Stomach (tissue), 9 donors: Measurements from ENCODE around the gene ITPR1. TPM values are rescaled to one million over a fixed set of nuclear protein-coding genes. Genes with fewer than 3 reads are reported as not detected.

Source experiments
- DNase-seq, 2 donors: peaks; one replicate each; pipeline versions ENCODE4 v3.0.0 to v3.0.0-alpha.2; 2013 to 2019
- H3K27ac ChIP-seq, 5 donors: fragments of 200-600 bp in 4 of 5; sonication (generic) in 4 of 5; one replicate each; pipeline ENCODE4 v1.5.1; 2013 to 2019; ENCODE audit warnings: mild to moderate bottlenecking in 1 of 5, moderate library complexity in 1 of 5
- H3K27me3 ChIP-seq, 3 donors: fragments of 200-600 bp; sonication (generic); one replicate each; pipeline ENCODE4 v1.5.1; 2017 to 2019; ENCODE audit warnings: mixed run types in 1 of 3
- H3K36me3 ChIP-seq, 4 donors: fragments of 200-600 bp; sonication (generic); 1 replicate in 3 of 4; 2 replicates in 1 of 4; pipeline ENCODE4 v1.5.1; 2016 to 2019
- H3K4me1 ChIP-seq, 4 donors: fragments of 200-600 bp; sonication (generic); one replicate each; pipeline ENCODE4 v1.5.1; 2016 to 2019
- H3K4me3 ChIP-seq, 4 donors: fragments of 200-600 bp; sonication (generic) in 3 of 4; one replicate each; pipeline ENCODE4 v1.5.1; 2016 to 2019; ENCODE audit warnings: mild to moderate bottlenecking in 1 of 4
- H3K9me3 ChIP-seq, 4 donors: fragments of 200-600 bp; sonication (generic); one replicate each; pipeline ENCODE4 v1.5.1; 2016 to 2019
- EP300 ChIP-seq: sonication (generic); formaldehyde crosslinking; IDR thresholded peaks from one replicate; pipeline ENCODE4 v1.6.1; 2017; ENCODE audit warnings: antibody characterized with exemption
- POLR2A ChIP-seq, 4 donors: fragments of 450-650 bp; IDR thresholded peaks; one replicate each; pipeline ENCODE4 v1.6.1; 2016; ENCODE audit warnings: antibody characterized with exemption in 4 of 4, control low read depth in 2 of 4, mild to moderate bottlenecking in 1 of 4, moderate library complexity in 1 of 4
- POLR2AphosphoS5 ChIP-seq, 3 donors: sonication (generic); formaldehyde crosslinking; IDR thresholded peaks; one replicate each; pipeline ENCODE4 v1.6.1; 2016; ENCODE audit warnings: antibody characterized with exemption in 3 of 3
- WGBS, 5 donors: extraction: QIAGEN DNeasy Blood & Tissue Kit in 3 of 5; methylation state at CpG; one replicate each; pipeline versions ENCODE4 v1.1.5 to v1.1.7; 2013 to 2018; 5-methylcytosine and 5-hydroxymethylcytosine counted together
- intact Hi-C: fragments of 100-400 bp; cut with DNase I; formaldehyde crosslinking; loops from one replicate; pipeline ENCODE4 v1.15.1; 2023; ENCODE audit warnings: low total_unique reads
- polyA plus RNA-seq, 3 donors: library from polyadenylated mRNA; stranded (reverse); fragments of 200-250 nt; gene quantifications; one replicate each; pipeline ENCODE4 v1.2.3, GENCODE V29; 2013
- total RNA-seq, 5 donors: library from RNA; depleted of rRNA; stranded (reverse); fragments of >200 nt; gene quantifications; one replicate each; pipeline versions ENCODE4 v1.1.0 to v1.2.3, GENCODE V29; 2014 to 2016
- TF ChIP-seq, protein P1 (sequence below), 7 experiments: fragments of 450-650 bp in 4 of 7; fragments of 200-600 bp in 3 of 7; sonication (generic) in 3 of 7; IDR thresholded peaks; one replicate each; pipeline ENCODE4 v1.5.1; 2016 to 2019; ENCODE audit warnings: antibody characterized with exemption in 7 of 7, control low read depth in 2 of 7, mild to moderate bottlenecking in 1 of 7
- donor health status: healthy with polysubstance abuse.
- donor health status: Bipolar disorder and iron deficiency.
- donor health status: healthy.

The ITPR1 gene
- total and polyA plus RNA-seq, 8 donors = 6.6 to 192 (median 32.9) TPM

DNA sequence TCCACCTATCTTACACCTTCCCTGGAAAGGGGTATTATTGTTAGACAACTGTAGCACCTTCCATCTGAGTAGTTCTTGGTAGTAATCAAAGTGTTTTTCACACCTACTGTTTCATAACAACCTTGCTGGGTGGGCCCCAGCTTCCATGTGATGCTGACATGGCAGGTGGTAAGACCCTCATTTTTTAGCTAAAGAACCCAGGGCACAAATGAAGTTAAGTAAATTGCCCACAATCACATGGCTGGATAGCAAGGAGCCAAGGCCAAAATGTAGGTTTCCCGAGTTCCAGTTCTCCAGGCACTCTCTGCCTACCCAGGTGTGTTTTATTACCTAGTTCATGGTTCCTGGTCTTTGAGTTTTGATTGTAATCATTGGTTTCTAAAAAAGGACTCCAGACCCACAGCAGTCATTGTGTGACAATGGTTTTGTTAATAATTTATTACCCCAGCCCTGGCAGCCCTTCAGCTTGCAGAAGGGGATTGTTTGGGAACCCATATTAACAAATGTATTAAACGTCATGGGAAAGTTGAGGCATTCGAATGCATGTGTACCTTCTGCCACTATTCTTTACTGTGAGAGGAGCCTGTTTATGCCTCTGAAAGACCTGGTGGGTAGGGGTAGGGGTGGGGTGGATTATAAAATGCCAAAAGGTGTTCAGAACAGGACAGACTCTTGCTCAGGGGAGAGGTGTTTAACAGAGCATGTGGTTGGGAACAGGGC lies 263.9 kb downstream of the ITPR1 start:
- intact Hi-C loops = no loop called here
- no peaks in the 10 kb centered on the region for H3K9me3 ChIP-seq
- TF ChIP-seq, protein P1, sequence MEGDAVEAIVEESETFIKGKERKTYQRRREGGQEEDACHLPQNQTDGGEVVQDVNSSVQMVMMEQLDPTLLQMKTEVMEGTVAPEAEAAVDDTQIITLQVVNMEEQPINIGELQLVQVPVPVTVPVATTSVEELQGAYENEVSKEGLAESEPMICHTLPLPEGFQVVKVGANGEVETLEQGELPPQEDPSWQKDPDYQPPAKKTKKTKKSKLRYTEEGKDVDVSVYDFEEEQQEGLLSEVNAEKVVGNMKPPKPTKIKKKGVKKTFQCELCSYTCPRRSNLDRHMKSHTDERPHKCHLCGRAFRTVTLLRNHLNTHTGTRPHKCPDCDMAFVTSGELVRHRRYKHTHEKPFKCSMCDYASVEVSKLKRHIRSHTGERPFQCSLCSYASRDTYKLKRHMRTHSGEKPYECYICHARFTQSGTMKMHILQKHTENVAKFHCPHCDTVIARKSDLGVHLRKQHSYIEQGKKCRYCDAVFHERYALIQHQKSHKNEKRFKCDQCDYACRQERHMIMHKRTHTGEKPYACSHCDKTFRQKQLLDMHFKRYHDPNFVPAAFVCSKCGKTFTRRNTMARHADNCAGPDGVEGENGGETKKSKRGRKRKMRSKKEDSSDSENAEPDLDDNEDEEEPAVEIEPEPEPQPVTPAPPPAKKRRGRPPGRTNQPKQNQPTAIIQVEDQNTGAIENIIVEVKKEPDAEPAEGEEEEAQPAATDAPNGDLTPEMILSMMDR (IDR thresholded peaks at IDR 0.05) = no peak
- TF ChIP-seq POLR2AphosphoS5 (IDR thresholded peaks at IDR 0.05) (no peak), POLR2A (IDR thresholded peaks at IDR 0.05) (no peak), EP300 (no peak)
- DNase-seq = peak; percentile 51 to 75
- H3K4me3 ChIP-seq = no peak overlapping the region
- peaks cover 0 to 26% (median 22%) of the 10 kb centered on the region in 4 donors for H3K36me3 ChIP-seq
- H3K4me1 ChIP-seq = peaks cover 0 to 38% (median 14%) of the 10 kb centered on the region in 4 donors
- WGBS, 5 donors = 25 to 51% (median 40%) methylated on average over 3 of the region's 3 CpGs
- no peaks in the 10 kb centered on the region for H3K27me3 ChIP-seq
- peak overlapping the region; percentile 57 to 82 (median 68) for H3K27ac ChIP-seq

DNA sequence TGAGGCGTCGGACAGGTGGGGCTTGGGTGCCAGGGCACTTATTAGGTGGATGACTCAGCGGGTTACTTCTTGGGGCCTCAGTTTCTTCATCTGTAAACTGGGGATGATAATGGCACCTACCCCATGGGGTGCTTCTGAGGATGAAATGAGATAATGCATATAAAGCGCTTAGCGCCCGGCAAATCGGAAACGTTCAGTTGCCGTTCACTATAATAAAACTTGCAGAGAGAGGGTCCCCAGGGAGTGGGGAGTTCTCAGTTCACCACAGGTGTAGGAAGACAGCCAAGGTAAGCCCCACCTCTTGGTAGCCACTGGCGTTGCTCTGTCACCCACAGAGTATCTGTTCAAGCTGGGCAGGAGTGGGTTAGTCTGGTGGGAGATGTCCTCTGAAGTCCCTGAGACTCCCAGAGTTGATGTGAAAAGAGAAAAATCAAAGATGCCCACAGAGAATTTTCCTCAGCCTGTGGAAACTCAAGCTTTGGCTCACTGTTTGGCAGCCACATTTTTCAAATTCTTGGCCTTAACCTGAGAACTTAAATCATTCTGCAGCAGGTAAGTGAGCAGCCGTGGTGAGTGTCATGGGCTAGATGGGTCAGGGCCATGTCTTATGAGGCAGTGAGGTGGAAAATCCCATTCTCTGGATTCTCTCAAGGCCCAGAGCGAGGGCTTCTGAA lies 264.6 kb downstream of the ITPR1 start:
- Histone ChIP-seq H3K9me3 (no peaks in the 10 kb centered on the region), H3K4me1 (peaks cover 0 to 32% (median 12%) of the 10 kb centered on the region in 4 donors), H3K27me3 (no peaks in the 10 kb centered on the region), H3K4me3 (no peak overlapping the region), H3K36me3 (peaks cover 0 to 33% (median 25%) of the 10 kb centered on the region in 4 donors), H3K27ac (peak overlapping the region; percentile 28 to 75 (median 65))
- TF ChIP-seq, protein P1 (IDR thresholded peaks at IDR 0.05) = no peak
- TF ChIP-seq EP300 (no peak), POLR2A (IDR thresholded peaks at IDR 0.05) (no peak)
- 67 to 82% (median 72%) methylated on average over 12 of the region's 12 CpGs for WGBS, 5 donors
- intact Hi-C loops = no loop called here
- no peak for DNase-seq

DNA sequence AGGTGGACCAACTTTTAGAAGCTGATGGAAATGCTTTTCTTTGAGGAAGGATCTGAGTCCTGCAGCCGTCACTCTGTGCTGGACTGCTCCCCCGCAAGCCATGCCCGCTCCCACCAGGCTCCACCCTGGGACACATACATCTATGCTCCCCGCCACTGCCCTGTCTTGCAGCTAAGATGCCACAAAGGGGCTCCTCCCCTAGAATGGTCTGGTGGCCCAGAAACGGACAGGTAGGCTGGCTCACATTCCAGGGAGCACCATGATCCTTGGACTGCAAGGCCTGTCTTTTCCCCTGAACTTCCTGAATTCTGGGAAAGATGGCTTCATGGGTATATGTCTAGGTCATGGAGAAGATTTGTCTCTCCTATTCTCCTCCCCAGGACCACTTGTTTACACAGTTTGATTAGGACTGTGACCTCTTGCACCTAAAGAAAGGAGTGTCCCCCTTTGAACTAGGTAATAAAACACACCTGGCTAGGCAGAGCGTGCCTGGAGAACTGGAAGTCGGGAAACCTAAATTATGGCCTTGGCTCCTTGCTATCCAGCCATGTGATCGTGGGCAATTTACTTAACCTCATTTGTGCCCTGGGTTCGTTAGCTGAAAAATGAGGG lies 265.2 kb downstream of the ITPR1 start:
- intact Hi-C loops = no loop called here
- H3K27ac ChIP-seq = peak overlapping the region; percentile 19 to 75 (median 55)

More for the DNA sequence above, 265.2 kb downstream of the ITPR1 start:
- H3K9me3 ChIP-seq = no peaks in the 10 kb centered on the region
- no peak for DNase-seq
- H3K27me3 ChIP-seq = no peaks in the 10 kb centered on the region
- TF ChIP-seq, protein P1 (IDR thresholded peaks at IDR 0.05) = no peak
- TF ChIP-seq EP300 (no peak), POLR2AphosphoS5 (IDR thresholded peaks at IDR 0.05) (no peak), POLR2A (IDR thresholded peaks at IDR 0.05) (no peak)
- H3K4me1 ChIP-seq = peaks cover 0 to 32% (median 12%) of the 10 kb centered on the region in 4 donors
- WGBS, 5 donors = 68 to 85% (median 75%) methylated on average over 8 to 9 of the region's 9 CpGs
- no peak overlapping the region for H3K4me3 ChIP-seq
- peaks cover 0 to 34% (median 25%) of the 10 kb centered on the region in 4 donors for H3K36me3 ChIP-seq
